ENCODE measurements around the gene PAK4. TPM values are rescaled to one million over a fixed set of nuclear protein-coding genes. Genes with fewer than 3 reads are reported as not detected.
"Not testable (repeated sequence)": the region's sequence is repeated elsewhere in the genome, so short reads cannot be mapped to it uniquely, and the experiment has no call there.

The PAK4 gene
- total RNA-seq, 1 donor from 2014 or later, result 89.3 TPM

DNA sequence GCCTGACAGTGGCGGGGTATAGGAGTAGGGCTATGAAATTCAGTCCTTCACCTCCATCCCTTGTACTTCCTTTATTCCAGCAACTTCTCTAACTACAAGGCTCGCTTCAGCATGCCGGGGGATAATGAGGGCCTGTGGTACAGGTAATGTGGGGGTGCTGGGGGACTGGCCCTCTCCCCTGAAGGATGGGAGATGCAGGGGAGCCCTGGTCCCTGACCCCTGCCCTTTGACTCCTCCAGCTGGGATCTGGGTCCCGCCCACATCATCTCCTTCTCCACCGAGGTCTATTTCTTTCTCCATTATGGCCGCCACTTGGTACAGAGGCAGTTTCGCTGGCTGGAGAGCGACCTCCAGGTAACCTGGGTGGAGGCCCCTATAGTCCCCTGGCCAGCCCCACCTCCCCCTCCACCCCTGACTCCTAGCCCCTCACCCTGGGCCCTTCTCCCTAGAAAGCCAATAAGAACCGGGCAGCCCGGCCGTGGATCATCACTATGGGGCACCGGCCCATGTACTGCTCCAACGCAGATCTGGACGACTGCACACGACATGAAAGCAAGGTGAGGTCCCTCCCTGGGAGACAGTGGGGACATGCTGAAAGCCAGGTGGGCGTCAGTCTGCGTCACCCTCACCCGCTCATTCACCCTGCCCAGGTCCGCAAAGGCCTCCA lies 25.0 kb upstream of the PAK4 start:
- no peak for DNase-seq (ENCODE audit: low spot score)

- DNase-seq (ENCODE audit: low spot score), result no peak
Measured at GRCh38 chr19:39103151-39103550, 22.4 kb upstream of the PAK4 start.

DNA sequence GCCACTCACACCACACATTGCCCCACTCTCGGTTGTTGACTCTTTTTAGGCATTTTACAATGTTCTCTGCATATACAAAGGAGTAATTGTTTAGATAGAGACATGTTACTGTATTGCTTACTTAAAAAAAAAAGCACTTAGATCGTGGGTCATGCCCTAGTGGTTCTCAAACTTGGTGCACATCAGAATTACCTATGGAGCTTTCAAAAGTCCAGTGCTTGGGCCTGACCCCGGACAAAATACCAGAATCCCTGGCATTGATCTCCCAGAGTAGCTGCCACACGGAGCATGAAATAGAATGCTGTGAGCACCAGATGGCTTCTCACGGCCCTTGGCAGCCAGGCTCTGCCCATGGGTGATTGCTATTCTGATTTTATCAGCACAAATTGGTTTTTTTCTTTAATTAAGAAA lies 21.4 kb upstream of the PAK4 start:
- DNase-seq (ENCODE audit: low spot score), result no peak

GRCh38 chr19:39106194-39106593 lies 19.4 kb upstream of the PAK4 start:
- DNase-seq (ENCODE audit: low spot score), result no peak

- DNase-seq (ENCODE audit: low spot score), result no peak
Measured at GRCh38 chr19:39109641-39110040, 15.9 kb upstream of the PAK4 start.

- DNase-seq (ENCODE audit: low spot score), result peak; percentile 73
Measured at GRCh38 chr19:39110263-39110967, 15.2 kb upstream of the PAK4 start.

DNA sequence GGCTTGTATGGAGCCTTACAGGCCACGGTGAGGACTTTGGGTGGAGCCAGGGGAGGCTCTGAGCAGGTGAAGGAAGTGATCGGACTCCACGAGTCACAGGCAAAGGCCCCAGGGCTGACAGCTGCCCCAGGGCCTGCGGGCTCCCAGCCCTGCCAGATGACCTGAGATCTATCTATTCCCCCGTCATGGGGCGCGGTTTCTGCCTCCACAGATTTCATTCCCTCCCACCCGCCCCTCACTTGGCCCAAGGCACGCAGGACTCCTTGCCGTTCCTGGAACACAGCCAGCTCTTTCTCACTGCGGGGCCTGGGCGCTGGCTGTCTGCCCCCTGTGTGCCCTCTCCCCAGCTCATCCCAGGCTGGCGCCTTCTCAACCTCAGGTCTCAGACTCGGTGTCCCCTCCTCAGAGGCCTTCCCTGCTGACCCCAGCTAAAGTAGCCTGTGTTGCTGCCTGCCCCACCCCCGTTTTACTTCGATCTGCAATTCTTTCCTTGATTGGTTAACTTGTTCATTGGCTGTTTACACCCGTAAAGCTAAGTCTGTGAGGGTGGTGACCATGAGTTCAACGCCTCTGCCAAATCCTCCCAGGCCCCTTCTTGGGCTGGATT lies 13.9 kb upstream of the PAK4 start:
- DNase-seq (ENCODE audit: low spot score), result peak; percentile 72

- DNase-seq (ENCODE audit: low spot score), result peak; percentile 88
Measured at GRCh38 chr19:39112338-39112890, 13.2 kb upstream of the PAK4 start.

DNA sequence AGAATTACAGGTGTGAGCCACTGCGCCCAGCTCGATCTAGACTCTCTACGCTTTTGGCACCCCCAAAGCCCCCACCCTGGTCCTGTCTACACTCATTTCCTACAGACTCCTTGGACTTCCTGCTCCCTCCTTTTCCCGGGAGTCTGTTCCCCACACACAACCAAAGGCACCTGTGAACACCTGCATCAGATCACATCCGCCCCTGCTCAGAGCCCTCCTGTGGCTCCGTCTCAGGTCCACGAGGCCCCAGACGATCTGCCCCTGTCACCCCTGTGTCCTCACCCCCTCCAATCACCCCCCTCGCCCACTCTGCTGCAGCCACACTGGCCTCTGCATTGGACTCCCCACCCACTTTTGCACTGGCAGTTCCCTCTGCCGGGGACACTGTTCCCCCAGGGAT lies 12.4 kb upstream of the PAK4 start:
- DNase-seq (ENCODE audit: low spot score), result no peak

- no peak for DNase-seq (ENCODE audit: low spot score)
Measured at GRCh38 chr19:39115105-39115847, 10.3 kb upstream of the PAK4 start.

- not testable (repeated sequence) for DNase-seq (ENCODE audit: low spot score)
Measured at GRCh38 chr19:39117023-39117422, 8.6 kb upstream of the PAK4 start.

DNA sequence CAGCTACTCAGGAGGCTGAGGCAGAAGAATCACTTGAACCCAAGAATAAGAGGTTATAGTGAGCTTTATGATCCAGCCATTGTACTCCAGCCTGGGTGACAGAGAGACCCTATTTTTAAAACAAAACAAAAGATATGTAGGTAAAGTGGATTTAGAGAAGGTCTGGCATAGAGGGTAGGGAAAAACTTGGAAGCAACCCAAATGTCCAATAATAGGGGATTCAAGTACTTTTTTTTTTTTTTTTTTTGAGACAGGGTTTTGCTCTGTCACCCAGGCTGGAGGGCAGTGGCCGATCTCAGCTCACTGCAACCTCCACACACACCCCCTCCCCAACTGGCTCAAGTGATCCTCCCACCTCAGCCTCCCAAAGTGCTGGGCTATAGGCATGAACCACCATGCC lies 5.8 kb upstream of the PAK4 start:
- DNase-seq (ENCODE audit: low spot score), result no peak

DNA sequence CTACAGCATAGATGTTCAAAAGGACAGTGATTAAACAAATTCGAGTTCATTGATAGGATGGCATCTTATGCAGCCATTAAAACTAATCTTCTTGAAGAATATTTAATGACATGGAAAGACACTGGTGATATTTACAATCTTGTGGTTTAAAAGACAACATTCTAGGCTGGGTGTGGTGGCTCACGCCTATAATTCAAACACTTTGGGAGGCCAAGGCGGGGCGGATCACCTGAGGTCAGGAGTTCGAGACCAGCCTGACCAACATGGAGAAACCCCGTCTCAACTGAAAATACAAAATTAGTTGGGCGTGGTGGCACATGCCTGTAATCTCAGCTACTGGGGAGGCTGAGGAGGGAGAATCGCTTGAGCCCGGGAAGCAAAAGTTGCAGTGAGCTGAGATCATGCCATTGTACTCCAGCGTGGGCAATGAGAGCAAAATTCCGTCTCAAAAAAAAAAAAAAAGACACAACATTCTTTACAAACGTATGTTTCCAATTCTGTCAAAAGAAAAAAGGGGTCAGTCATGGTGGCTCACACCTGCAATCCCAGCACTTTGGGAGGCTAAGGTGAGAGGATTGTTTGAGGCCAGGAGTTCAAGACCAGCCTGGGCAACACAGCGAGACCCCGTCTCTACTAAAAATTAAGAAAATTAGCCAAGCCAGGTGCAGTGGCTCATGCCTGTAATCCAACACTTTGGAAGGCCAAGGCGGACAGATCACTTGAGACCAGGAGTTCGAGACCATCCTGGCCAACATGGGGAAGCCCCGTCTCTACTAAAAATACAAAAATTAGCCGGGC lies 2.5 kb upstream of the PAK4 start:
- DNase-seq (ENCODE audit: low spot score), result no peak

DNA sequence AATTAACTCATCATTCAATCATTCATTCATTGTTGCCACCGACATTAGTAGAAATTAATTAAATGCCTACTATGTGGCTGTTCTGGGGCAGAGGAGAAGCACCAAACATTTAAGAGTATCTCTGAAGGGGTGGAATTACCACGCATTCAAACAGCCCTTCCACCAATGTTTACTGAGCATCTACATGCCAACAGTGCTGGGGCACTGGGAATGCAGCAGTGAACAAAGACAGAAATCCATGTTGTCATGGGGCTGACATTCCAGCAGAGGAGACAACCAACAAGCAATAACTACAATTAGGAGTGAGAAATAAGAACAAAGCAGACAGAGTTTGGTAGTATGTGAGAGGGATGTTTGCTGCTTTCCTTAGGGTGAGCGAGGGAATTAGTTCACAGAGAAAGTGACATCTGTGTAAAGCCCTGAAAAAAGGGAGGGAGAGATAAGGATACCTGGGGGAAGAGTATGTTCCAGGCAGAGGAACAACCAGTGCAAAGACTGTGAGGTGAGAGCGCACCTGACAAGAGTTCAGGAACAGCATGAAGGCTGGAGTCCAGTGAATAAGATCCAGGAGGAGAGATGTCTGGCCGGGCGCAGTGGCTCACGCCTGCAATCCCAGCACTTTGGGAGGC lies 1.3 kb upstream of the PAK4 start:
- no peak for DNase-seq (ENCODE audit: low spot score)

- DNase-seq (ENCODE audit: low spot score), result no peak
Measured at GRCh38 chr19:39125199-39125553, 410 bp upstream of the PAK4 start.

DNA sequence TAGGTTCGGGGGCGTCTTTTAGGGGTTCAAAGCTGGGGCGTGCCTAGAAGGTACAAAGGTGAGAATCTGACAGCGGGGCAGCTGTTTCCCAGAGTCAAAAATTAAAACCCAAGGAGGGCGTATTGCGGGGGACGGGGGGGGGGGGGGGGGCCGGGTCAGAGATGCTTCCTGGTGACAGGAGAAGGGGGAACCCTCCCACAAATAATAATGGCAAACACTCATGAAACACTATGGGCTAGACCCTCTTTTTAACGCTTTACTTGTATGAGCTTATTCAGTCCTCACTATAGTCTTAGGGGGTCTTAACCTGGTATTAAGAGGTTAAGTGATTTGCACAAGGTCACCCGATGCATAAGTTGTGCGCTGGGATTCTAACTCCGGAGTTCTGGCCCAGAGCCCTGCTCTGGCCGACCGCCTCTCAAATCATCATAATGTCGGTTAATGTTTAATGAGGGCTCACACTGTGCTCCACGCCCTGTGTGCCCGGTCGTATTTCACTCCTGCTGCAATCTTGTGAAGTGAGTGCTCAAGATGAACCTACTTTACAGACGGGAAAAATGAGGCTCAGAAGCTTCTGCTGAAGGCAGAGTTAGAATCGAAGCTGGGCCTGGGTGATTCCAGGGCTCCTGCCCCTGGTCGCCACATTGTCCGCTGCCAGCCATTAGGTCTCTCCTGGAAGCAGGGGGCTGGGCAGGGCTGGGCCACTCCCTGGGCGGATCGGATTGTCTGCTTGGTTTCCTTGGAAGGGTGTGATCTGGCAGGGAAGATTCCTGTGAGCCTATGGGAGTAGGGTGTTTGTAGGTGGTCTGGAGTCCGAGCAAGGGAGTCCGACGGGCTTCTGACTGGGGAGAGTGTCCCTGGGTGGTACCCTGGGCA lies 964 bp downstream of the PAK4 start:
- DNase-seq (ENCODE audit: low spot score), result peak; percentile 79

DNA sequence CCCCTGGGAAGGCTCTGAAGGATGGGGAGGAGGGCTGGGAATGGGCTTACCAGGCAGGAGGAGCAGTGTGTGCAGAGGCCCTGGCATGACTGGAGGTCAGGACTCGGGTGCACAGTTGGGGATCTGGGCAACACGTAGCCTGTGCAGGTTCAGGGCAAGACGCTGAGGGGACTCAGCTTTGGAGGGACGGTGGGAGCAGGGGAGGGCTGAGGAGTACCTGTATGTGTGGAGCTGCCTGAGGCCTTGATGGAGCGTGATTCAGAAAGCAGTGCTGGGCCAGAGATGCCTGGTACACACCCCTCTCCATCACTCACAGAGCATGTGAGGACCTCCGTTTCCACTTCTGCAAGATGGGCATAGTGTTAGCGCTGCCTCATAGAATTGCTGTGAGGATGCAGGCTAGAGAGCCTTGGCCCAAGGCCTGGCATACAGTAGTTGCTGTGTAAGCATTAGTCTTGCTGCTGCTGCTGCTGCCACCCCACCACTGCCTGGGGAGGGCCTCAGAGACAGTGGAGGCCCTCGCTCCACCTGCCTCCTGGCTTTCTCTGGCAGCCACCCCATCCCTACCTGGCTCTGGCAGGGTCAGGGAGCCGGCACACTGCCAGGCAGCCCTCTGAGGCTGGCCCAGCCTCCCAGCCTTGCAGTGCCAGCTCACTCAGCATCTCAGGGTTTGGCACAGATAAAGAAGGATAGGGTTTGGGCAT lies 2.4 kb downstream of the PAK4 start:
- peak; percentile 72 for DNase-seq (ENCODE audit: low spot score)

GRCh38 chr19:39128516-39129079 lies 3.0 kb downstream of the PAK4 start:
- DNase-seq (ENCODE audit: low spot score), result no peak

DNA sequence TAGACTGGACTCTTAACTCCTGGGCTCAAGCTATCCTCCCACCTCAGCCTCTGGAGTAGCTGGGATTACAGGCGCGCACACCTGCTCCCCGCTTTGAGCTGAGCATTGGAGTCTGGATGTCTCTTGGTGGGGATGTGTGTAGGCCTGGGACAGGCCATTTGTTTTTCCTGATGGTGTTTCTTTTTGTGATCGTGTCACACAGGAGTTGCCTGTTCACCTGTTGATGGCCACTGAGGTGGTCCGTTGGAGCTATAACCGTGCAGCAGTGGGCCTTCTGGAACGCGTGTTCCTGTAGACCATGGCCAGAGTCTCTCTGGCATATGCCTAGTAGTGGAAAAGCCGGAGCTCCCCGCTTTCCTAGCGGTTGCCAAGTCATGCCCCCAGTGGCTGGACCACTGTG lies 3.5 kb downstream of the PAK4 start:
- no peak for DNase-seq (ENCODE audit: low spot score)
